GM10266 (cell line): Measurements from ENCODE around the gene EVA1C.

Experiments used
- DNase-seq: peaks from one replicate; pipeline ENCODE4 v3.0.0; 2012; ENCODE audit errors: extremely low spot score
- TF ChIP-seq, protein P1 (sequence below): IDR thresholded peaks from 2 replicates; pipeline ENCODE4 v1.5.1; 2012; ENCODE audit warnings: mild to moderate bottlenecking, low read depth; ENCODE audit not compliant: control insufficient read depth, insufficient read depth; ENCODE audit errors: missing control alignments

The EVA1C gene

DNA sequence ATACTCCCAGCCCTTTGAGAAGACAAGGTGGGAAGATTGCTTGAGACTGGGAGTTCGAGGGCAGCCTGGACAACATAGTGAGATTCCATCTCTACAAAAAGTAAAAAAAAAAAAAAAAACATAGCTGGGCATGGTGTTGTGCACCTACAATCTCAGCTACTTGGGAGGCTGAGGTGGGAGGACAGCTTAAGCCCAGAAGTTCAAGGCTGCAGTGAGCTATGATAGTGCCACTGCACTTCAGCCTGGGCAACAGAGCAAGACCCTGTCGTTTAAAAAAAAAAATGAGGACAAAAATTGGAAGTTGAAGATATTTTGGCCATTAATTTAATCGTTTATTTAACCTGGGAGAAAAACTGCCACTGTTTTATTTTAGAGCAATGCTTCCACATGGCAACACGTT lies 20.8 kb upstream of the EVA1C start:
- no peak for DNase-seq
- TF ChIP-seq, protein P1, sequence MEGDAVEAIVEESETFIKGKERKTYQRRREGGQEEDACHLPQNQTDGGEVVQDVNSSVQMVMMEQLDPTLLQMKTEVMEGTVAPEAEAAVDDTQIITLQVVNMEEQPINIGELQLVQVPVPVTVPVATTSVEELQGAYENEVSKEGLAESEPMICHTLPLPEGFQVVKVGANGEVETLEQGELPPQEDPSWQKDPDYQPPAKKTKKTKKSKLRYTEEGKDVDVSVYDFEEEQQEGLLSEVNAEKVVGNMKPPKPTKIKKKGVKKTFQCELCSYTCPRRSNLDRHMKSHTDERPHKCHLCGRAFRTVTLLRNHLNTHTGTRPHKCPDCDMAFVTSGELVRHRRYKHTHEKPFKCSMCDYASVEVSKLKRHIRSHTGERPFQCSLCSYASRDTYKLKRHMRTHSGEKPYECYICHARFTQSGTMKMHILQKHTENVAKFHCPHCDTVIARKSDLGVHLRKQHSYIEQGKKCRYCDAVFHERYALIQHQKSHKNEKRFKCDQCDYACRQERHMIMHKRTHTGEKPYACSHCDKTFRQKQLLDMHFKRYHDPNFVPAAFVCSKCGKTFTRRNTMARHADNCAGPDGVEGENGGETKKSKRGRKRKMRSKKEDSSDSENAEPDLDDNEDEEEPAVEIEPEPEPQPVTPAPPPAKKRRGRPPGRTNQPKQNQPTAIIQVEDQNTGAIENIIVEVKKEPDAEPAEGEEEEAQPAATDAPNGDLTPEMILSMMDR, result no peak

DNA sequence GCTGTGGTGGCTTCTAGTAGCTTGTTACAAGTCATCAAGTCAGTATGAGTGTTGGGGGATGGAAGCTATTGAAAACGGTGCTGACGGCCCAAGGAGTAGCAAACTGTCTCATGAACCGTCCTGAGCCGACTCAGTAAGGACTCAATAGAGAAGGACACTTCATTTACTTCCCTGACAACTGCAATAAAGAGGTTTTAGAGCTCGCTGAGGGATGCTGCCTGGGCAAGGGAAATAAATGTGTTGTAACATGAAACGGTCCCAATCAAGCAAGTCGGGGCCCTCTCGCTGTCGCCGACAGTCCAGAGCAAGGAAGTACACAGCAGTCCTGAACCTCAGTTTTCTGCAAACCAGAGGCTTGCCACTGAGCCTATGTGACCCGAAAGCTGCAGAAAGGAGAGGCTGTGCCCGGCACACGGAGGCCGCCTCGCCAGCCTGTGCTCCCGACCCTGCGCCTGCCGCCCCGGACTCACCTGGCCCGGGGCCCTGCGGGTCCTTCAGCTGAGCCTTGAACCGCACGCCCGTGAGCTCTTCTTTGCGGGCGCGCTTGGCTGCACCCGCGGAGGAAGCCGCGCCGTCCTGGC lies 20.1 kb upstream of the EVA1C start:
- DNase-seq, result no peak
- TF ChIP-seq, protein P1, result no peak

DNA sequence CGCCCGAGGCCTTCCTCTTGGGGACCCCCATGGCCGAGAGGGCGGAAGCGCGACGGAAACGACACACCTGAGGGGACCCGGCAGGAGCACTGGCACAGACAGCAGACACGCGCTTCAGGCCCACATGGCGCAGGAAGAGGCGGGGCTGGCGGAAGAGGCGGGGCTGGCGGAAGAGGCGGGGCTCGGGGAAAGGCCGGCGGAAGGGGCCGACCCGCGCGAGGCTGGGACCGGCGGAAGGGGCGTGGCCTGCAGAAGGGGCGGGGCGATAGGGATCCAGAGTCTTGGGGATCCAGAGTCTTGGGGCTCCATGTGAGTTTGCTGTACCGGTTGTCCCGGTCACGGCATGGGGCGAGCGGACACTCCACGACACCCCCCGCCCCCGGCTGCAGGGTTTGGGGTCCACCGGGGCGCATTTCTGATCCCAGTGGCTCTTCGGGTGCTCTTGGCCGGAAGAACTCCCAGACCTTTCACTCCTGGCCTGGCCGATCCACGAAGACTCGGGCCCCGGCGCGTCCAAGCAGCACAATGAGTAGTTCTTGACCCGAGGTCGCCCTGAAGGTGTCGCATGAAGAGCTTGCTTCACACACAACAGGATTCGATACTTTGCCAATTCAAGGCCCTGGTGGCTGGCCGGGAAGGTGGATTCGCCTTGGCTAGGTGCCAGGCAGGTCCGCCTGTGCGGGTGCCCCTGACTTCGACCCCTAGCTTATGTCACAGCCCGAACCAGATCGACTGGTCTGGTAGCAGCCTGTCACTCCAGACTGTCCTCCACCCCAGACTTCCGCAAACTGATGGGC lies 19.4 kb upstream of the EVA1C start, which contains the start of gene URB1:
TSS of gene URB1 (minus strand) at position 133 of the 797 bp plus-strand sequence. CDS start at position 31, 102 bp downstream.
- TF ChIP-seq, protein P1, result no peak
- DNase-seq, result peak; percentile 95

DNA sequence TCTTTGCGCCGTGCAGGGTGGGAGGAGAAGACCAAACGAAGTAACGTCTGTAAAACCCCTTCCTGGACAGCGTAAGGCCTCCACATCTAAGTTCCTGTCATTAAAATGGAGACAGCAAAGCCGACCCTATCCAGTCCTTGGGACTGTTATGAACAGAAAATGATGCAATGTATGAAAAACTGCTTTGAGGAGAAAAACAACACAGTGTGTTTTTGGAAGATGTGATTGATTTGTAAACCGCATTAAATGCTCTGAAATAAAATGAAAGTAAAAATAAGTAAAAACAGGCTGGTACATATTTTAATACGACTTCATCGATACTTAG lies 18.9 kb upstream of the EVA1C start:
- DNase-seq, result no peak

DNA sequence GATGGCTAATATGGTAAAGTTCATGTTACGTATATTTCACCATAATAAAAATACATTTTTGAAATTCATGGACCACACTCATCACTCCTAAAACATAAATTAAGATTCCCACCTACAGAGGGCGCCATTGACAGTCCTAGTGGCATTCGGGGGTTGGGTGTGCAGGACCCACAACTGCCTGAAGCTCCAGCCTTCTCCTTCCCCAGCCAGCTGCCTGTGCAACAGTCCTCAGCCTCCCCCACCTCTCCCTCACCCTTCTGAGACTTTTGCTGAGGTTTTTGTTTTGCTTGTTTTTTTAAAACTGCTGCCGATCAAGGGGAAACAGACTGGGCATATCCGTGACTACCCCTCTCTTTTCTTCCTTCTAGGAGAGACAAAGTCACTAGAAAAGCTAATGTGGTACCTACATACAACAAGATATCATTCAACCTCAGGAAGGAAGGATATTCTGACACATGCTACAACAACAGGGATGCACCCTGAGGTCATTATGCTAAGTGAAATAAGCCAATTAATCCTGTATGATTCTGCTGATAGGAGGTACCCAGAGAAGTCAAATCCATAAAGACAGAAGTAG lies 9.2 kb upstream of the EVA1C start:
- DNase-seq, result peak; percentile 65

More for the DNA sequence above, 18.9 kb upstream of the EVA1C start:
- TF ChIP-seq, protein P1, result no peak

DNA sequence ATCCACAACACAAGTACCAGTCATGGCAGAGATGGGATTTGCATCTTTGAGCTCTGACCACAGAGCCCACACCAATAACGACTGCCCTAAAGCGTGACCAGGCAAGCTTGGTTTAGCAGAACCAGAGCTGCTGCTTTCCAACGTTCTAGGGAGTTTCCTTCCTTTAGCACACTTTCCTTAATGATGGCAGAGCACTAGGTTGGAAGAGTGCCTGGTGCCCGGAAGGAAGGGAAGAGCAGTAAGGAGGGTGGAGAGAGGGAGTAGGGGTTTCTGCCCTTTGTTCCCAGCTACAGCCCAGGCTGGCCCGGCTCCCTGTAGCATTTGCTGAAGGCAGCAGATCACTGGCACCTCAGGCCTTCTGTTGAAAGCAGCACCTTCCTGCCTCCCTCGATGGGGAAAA lies 6.1 kb upstream of the EVA1C start:
- no peak for DNase-seq
- TF ChIP-seq, protein P1, result no peak

More for the DNA sequence above, 9.2 kb upstream of the EVA1C start:
- TF ChIP-seq, protein P1, result peak; percentile 67

DNA sequence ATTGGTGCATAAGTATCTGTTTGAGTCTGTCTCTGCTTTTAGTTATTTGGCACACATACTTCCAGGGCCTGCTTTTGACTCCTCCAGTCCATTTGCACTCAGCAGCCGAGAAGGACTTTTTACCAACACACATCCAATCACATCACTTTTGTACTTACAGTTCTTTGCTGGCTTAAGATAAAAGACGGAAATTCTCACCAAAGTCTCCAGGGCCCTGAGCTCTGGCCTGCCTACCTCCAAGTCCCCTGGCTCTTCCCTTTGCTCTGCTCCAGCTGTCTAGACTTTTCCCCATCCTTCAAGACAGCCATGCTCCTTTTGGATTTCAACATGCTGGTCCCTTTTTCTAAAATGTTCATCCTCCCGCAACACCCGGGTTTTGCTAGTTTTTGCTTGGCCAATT lies 2.2 kb upstream of the EVA1C start:
- TF ChIP-seq, protein P1, result no peak
- no peak for DNase-seq
